Stimulated activated CD8-positive, alpha-beta memory T cell treated with anti-CD3 and anti-CD28 coated beads, Interleukin-12 subunit alpha, Interleukin-12 subunit beta, amount 100 ng/mL, for 24 hours (primary cell): ENCODE data around the gene DMAC2.
"Not testable (repeated sequence)": the region's sequence is repeated elsewhere in the genome, so short reads cannot be mapped to it uniquely, and the experiment has no call there.

ENCODE experiments used
- DNase-seq: peaks from one replicate; pipeline ENCODE4 v3.0.0-alpha.2; 2020; ENCODE audit errors: extremely low read depth

DMAC2 gene

DNA sequence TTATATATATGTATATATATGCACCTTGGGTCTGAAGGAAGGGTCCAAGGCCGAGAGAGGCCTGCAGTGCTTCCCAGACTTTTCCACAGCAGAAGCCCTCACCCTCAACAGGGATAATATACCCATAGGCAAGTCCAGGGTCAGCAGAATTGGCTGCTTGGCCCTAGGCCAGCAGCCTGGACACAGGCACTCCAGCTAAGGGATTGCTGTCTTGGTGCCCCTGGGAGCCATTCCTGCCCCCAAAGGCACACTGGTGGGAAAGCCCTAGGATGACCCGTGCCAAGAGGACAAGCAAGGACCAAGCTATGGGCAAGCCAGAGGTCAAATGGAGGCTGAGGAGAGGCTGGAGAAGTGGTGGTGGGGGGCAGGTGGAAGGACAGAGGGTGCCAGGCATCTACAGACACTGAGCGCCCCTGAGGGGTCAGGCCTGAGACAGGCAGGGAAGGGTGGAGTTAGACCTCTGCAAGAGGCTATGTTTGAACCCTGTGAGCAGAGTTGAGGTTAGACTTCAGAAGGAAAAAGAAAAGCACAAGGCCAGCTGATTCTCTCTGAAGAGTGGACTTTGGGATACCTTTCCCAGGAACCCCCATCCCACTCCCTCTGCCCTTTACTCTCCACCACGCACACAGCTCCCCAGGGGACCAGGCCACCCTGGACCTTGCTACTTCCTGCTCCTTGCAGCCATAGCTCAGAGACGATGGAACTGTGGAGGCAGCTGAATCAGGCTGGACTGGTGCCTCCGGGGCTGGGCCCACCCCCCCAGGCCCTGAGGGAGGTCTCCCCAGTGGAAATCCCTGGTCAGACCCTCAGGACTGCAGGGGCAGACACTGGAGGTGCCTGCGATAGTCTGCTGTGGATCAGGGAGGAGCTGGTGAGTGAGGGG is 3.0 kb upstream of the DMAC2 start, which contains the start of gene ERICH4:
ERICH4 (plus strand) TSS at position 684 of the 883 bp plus-strand sequence; CDS start at position 698, 14 bp downstream.
- DNase-seq, result no peak

DNA sequence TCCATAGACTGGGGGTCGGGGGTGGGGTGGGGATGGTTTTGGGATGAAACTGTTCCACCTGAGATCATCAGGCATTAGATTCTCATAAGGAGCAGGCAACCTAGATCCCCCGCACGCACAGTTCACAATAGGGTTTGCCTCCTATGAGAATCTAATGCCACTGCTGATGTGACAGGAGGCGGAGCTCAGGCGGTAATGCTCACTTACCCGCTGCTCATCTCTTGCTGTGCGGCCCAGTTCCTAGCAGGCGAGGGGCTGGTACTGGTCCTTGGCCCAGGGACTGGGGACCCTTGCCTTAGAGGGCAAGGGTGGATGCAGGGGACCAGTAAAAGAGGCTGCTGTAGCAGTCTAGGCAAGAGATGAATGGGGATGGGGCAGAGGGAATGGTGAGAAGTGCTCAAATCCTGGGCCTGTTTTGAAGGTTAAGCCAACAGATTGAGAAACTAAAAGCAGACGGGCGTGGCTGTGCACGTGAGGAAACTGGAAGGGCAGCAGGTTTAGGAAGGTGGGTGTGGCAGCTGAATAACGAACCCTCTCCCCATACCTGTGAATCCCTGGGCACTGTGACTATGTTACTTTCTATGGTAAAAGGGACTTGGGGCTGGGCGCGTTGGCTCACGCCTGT is 1.7 kb upstream of the DMAC2 start:
- DNase-seq, result no peak

DNA sequence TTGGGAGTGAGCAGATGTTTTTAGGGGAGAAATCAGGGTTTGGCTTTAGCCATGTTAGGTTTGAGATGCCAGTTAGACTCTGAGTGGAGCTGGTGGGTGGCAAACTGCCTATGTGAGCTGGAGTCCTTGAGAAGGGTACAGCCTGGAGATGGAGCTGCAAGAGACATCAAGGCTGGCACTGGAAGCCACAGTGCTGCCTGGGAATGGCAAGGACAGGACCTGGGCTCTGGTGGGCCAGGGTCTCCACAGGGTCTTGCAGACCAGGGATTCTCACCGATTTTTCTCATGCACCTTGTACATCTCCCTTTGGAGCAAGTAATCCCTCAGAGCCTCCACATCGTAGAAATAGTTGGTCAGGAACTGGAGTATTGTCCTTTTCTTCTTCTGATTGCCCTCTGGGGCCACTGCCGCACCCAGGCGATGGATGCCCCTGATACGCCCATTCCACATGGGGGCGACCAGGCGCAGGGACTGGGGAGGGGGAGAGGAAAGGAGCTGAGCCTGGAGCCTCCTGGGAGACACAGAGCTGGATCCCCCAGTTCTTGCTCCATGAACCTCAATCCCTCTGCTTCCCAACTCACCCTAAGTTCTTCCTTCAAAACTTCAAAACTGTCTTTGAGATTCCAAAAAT is 1.7 kb downstream of the DMAC2 start:
- no peak for DNase-seq

DNA sequence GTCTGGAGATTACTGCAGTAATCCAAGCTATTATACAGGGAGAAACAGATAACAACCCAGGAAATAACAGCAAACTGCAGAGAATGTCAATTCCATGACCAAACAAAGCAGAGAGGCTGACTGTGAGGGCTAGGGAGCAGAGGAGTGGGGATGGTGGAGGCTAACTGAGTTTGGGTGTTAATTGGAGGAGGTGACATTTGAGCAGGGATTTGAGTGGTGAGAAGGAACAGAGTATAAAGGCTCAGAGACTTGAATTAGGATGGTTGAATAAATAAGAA is 3.1 kb downstream of the DMAC2 start:
- DNase-seq, result no peak

DNA sequence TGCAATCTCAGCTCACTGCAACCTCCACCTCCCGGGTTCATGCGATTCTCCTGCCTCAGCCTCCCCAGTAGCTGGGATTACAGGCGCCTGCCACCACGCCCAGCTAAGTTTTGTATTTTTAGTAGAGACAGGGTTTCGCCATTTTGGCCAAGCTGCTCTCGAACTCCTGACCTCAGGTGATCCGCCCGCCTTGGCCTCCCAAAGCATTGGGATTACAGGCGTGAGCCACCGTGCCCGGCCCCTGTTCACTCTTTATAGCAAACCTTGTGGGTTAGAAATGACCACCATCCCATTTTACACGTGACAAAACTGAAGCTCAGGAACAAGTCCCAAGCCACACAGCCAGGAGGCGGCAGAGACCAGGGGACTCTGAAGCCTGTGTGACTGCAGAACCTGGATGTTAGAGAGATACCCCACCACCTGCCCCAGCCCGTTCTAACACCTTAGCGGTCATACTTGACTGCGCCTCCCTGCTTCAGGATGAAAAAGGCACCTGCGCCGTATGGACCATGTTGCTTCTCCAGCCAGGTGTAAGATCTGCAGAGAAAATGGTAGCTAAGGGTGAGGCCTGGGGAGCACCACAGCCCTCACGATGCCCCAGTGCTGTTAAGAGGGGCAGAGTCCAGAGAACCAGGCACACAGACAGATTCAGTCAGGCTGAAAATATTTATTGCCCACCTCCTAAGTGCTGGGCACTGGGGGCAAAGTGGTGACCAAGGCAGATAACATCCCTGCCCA is 3.6 kb downstream of the DMAC2 start:
- DNase-seq, result no peak

DNA sequence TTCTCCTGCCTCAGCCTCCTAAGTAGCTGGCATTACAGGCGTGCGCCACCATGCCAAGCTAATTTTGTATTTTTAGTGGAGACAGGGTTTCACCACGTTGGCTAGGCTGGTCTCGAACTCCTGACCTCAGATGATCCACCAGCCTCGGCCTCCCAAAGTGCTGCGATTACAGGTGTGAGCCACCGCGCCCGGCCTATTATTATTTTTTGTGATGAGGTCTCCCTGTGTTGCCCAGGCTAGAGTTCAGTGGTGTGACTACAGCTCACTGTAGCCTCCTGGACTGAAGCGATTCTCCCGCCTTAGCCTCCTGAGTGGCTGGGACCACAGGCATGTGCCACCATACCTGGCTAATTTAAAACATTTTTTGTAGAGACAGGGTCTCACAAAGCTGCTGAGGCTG is 4.3 kb downstream of the DMAC2 start:
- not testable (repeated sequence) for DNase-seq

DNA sequence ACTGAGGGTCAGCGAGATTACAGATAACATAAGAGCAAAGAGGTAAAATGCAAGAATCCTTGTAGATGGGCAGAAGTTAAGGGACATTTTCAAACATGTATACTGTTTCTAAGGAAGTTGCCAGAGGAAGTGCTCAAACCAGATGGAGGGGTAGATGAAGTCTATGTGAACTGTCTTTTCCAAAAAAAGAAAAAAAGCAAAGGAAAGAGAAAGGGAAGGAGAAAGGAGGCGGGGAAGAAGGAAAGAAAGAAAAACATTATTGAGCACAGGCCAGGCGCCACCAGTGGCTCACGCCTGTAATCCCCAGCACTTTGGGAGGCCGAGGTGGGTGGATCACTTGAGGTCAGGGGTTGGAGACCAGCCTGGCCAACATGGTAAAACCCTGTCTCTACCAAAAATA is 5.3 kb downstream of the DMAC2 start:
- no peak for DNase-seq

DNA sequence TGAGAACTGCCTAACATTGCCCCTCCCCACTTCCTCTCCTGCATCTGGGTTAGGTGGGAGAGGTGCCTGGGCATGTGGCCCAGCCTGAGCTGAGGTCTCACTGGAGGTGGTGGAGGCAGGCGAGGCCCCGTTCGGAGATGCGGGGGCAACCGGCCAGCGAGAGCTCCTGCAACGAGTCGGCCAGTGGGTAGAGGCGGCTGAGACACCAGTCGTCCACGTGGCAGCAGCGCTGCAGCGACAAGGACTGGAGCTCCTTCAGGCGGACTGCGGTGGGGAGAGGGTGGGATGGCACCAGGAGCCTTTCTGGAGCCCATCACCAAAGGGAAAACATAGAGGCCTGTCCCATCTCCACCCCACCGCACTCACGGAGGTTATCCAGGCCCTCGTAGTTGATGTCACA is 6.5 kb downstream of the DMAC2 start:
- DNase-seq, result no peak

DNA sequence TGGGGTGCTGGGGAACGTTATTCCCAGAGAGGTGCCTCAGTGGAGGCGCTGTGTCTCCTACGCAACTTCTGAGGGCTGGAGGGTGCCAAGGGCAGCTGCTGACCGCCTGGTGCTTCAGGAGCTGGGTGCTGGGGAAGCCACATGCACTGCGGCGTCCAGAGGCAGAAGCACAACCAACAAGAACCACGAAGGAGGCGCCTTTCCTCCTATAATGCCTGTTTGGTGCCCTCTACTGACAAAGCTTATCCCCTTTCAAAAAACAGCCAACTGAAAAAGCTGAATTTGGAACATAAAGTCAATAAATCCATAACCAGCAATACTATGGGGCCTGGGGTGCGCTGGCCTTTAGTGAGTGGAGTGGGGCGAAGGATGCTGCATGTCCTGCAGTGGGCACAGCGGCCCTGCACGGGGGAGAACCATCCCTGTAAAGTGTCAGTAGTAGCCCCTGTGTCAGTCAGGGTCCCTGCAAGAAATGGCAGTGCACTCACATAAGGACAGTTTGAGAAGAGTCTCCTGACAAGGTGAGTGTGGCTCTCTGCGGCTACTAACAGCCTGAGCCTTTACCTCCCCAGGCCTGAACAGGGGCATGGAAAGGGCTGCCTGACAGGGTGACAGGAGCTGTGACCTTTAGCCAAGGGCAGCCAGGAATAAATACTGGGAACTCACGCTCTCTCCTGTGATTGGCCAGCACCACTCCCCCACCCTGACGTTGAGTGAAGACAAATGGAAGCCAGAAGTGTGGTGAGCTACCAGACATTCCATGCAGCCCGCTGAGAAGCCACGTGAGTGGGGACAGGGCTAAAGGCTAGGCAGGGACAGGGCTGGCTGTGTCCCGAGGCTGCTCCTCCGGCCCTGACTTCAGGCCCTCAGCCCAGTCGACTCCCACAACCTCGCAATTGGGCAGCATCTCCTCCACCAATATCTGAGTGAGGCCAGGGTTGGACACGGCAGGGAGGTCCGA is 8.0 kb downstream of the DMAC2 start:
- no peak for DNase-seq

DNA sequence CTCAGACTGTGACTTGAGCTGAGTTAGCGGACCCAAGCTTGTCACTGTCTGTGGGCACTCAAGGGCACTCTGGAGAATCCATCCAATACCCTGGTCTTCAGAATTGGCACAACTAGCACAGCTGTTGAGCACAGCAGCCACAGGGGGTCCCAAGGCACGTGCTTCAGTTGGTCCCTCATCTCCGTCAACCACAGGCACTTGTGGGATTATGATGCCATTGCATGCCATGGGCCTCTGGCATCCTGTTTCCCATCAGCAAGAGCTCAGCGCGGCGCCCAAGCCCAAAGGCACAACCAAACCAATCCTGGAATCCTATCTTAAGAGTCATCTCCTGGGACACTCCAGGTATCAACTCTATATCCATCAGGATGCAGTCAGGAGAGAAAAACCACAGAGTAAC is 8.8 kb downstream of the DMAC2 start:
- DNase-seq, result no peak

DNA sequence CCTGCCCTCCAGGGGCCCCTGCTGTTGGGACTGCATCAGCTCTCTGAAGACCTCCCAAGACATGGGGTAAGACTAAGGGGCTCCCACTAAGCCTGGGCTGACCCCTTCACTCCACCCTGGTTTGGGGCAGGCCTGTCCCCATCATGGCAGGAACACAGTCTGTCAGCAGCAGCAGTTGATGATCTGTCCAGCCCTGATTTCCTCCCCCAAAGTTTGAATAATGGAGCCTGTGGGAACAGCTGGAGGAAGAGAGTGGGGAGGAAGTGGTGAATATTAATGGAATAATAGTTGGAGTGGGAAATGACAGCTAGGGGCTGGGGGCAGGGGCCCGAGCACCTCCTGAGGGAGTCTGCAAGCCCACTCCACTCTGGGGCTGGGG is 11.2 kb downstream of the DMAC2 start:
- DNase-seq, result no peak

DNA sequence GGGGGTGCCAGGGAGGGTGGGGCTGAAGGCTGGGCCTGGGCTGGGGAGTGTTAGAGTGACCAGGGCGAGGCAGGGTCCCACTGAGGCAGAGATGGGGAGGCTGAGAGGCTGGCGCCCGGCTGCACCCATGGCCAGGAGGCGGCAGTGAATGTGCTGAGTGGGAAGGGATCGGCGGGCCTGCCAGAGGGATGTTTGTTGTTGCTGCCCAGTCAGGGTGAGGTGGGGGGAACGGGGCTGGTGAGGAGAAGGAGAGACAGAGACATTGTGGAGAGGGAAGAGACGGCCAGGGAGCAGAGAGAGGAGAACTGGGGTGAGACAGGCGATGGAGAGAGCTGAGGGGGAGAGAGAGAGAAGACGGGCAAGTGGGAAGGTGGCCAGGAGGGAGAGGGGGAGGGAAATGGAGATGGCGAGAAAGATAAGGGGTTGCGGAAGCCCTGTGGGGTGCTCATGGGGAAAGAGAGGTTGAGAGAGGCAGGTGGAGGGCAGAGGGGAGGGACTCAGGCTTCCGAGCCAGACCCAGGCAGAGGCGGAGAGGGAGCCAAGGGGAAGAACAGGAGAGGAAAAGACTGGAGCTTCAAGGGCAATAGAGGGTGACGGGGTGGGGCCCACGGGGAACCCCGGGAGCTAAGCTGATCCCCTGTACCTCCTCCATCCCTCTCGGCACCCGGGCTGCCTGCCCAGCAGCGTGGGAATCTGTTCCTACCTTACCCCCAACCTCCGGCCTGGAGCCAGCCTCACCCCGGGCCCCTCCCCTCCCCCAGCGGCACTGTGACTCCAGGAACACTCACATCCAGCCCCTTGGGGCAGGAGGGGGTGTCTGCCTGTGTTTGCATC is 11.8 kb downstream of the DMAC2 start:
- no peak for DNase-seq

DNA sequence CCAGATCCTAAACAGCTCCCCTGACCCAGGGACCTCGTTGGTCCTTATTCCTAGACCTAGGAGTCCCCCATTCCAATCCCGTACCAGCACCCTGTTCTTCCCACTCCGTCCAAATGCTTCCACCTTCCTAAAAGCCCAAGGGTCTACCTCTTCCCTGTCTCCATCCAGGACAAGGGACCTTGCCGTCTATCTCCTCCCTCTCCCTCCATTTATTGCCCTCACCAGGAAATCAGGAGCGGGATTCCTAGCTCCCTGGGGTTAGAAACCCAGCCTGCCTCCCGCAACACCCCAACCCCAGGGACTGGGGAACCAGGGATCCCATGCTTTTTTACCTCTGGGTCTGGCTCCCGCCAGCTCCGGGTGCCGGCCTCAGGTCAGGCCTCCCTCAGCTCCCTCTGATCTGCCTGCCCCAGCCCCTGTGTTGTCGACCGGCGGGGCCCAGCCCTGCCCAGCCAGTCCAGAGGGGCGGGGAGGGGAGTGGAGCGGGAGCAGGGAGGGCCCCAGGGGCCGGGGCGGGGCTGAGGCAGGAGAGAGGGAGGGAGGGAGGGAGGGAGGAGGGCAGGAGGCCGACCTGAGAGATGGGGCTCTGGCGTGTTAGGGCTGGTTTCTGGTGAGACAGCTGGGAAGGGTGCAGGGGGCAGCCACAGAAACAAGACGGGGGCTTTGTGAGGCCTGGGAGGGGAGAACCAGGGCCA is 12.6 kb downstream of the DMAC2 start, which contains the start of gene B3GNT8:
B3GNT8 (minus strand) TSS at position 423 of the 695 bp plus-strand sequence. CDS start 596 bp downstream, outside the sequence.
- no peak for DNase-seq

DNA sequence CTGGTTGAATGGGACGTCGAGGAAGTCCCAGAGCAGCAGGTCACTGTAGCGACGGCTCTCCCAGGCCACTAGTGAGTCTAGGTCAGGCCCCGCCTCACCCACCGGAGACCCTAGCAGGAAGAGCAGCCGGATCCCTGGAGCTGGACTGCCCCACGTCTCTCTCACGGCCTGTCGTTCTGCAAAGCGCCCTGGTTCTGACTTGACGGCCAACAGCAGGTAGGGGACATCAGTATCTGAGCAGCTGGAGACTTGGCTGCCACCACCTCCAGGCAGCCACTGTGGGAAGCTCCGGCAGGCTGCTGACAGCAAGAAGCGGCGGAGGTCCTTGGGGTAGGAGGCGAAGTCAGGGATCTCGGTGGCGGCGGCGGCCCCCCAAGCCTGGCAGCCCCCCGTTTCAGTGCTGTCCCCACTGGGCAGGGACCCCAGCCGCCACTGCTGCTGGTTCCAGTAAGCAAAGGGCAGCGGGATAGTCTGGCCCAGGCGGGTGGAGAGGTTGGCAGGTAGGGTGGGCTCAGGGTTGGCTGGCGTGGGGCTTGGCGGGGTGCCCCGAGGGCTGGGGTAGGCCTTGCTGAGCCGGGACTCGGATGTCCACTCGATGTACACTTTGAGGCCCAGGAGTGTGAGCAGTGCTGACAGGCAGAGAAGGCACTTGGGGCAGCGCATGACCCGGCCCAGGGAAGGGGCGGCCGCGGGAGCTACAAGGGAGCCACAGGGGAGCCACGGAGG is 13.4 kb downstream of the DMAC2 start:
- no peak for DNase-seq

DNA sequence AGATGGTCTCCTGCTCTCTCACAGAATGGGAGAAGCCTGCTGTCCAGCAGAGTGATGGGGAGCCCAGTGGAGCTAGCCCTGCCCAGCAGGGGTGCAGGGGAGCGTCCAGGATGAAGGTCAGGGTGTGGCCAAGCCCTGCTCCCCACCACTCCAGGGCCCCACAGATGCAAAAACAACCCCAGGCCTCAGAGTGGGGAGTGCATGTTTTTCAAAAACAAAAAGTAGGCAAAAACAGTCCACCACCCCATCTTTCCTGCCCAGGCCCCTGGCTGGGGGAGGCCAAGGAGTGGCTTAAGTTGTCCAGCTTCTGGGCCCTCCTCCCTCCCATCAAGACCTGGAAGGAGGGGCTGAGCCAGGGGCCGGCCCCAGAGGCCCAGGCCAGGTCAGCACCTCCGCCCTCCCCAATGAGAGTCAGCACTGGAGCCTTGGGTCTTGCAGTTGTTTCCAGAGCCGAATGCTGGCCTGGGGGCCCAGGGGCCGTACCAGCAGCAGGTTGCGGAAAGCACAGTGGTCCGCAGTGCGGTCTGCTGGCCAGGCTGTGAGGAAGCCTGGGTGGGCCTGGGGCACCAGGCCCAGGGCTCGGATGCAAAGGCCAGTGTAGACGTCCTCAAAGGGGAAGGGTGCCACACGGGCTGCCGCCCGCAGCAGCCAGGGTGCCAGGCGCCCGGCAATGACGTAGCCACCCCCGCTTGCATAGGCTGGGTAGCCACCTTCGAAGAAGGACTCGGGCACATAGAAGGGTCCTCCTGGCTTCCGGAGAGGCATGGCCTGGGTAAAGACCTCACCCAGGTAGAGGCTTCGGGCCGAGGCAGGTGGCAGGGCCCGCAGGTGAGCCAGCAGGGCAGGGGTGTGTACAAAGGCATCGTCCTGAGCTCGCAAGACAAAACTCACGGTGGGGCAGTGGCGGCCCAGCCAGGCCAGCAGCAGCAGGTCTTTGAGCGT is 14.3 kb downstream of the DMAC2 start:
- DNase-seq, result no peak

DNA sequence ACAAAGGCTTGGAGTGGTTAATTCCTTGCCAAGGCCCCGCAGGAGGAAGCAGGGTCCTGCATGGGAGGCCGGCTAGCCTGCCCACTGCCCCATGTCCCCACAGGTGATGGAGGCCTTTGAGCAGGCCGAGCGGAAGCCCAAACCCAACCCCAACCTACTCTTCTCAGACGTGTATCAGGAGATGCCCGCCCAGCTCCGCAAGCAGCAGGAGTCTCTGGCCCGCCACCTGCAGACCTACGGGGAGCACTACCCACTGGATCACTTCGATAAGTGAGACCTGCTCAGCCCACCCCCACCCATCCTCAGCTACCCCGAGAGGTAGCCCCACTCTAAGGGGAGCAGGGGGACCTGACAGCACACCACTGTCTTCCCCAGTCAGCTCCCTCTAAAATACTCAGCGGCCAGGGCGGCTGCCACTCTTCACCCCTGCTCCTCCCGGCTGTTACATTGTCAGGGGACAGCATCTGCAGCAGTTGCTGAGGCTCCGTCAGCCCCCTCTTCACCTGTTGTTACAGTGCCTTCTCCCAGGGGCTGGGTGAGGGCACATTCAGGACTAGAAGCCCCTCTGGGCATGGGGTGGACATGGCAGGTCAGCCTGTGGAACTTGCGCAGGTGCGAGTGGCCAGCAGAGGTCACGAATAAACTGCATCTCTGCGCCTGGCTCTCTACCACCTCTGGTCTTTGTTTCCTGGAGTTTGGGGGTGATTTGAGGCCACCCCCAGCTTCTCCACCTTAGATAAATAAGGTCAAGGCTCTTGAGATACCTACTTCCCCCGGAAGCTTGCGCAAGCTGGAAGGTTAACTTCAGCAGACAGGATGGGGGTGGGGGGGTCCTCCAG is 15.2 kb downstream of the DMAC2 start:
- DNase-seq, result no peak

DNA sequence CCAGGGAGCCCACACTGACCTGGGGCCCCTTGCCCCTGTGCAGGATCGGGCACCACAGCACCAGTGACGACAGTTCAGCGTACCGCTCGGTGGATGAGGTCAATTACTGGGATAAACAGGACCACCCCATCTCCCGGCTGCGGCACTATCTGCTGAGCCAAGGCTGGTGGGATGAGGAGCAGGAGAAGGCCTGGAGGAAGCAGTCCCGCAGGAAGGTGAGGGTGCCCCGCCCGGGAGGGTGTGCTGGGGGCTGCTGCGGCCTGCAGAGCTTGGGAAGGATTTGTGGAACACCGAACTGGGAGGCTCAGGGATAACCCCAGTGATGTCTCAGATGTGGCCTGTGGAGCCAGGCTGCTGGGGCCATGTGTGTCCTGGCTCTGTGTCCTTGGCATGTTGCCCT is 16.8 kb downstream of the DMAC2 start:
- no peak for DNase-seq
